Measurements from ENCODE around the gene NANS. TPM values are rescaled to one million over a fixed set of nuclear protein-coding genes. Genes with fewer than 3 reads are reported as not detected.

Gene NANS
- total RNA-seq, 1 donor from 2014 or later = 13.0 TPM

DNA sequence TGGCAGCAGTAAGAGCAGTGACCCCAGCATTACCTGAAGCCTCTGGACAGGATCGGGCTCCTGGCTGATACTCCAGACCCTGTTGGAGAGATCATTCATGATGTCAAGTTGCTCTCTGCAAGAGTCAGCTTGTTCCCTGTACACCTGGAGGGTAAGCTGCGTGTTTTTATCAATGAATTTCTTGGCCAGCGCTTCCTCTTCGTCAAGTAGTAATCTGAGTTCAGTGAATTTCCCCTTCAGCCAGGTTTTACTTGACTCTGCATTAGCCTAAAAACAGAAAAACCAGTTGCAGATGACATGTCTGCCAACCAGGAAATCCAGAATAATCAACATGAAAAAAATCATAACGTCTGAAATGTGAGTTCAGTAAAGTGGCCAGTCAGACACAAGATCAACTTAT, 43.4 kb downstream of the NANS start:
- Histone ChIP-seq H3K4me3 (no peak overlapping the region), H4K20me1 (ENCODE audit: low read depth) (no peaks in the 10 kb centered on the region), H3K9ac (no peak overlapping the region), H3K27ac (no peak overlapping the region), H3K27me3 (no peaks in the 10 kb centered on the region), H3K9me3 (ENCODE audit: low read depth) (no peaks in the 10 kb centered on the region), H3K36me3 (no peaks in the 10 kb centered on the region), H3K4me2 (no peak overlapping the region), H2AFZ (replicated peaks) (no peak overlapping the region), H3F3A (ENCODE audit: low read depth) (peaks cover 11% of the 10 kb centered on the region), H3K79me2 (ENCODE audit: low read depth) (no peaks in the 10 kb centered on the region), H3K4me1 (peaks cover 5% of the 10 kb centered on the region)
- no peaks in the 10 kb centered on the region for H3K9me3 Mint-ChIP-seq
- no peak for DNase-seq (ENCODE audit: low spot score)
- H3K4me1 Mint-ChIP-seq = peaks cover 6% of the 10 kb centered on the region
- H3K36me3 Mint-ChIP-seq = no peaks in the 10 kb centered on the region
- no peak overlapping the region for H3K27ac Mint-ChIP-seq
- H3K27me3 Mint-ChIP-seq (ENCODE audit: insufficient read depth, low read depth) = peaks cover 5% of the 10 kb centered on the region
- no peak overlapping the region for H3K4me3 Mint-ChIP-seq
- no peak for TF ChIP-seq EZH2 (IDR thresholded peaks at IDR 0.05)
- TF ChIP-seq, protein P1, sequence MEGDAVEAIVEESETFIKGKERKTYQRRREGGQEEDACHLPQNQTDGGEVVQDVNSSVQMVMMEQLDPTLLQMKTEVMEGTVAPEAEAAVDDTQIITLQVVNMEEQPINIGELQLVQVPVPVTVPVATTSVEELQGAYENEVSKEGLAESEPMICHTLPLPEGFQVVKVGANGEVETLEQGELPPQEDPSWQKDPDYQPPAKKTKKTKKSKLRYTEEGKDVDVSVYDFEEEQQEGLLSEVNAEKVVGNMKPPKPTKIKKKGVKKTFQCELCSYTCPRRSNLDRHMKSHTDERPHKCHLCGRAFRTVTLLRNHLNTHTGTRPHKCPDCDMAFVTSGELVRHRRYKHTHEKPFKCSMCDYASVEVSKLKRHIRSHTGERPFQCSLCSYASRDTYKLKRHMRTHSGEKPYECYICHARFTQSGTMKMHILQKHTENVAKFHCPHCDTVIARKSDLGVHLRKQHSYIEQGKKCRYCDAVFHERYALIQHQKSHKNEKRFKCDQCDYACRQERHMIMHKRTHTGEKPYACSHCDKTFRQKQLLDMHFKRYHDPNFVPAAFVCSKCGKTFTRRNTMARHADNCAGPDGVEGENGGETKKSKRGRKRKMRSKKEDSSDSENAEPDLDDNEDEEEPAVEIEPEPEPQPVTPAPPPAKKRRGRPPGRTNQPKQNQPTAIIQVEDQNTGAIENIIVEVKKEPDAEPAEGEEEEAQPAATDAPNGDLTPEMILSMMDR (IDR thresholded peaks at IDR 0.05) = no peak
- TF ChIP-seq EZH2phosphoT487 (IDR thresholded peaks at IDR 0.05) = no peak

DNA sequence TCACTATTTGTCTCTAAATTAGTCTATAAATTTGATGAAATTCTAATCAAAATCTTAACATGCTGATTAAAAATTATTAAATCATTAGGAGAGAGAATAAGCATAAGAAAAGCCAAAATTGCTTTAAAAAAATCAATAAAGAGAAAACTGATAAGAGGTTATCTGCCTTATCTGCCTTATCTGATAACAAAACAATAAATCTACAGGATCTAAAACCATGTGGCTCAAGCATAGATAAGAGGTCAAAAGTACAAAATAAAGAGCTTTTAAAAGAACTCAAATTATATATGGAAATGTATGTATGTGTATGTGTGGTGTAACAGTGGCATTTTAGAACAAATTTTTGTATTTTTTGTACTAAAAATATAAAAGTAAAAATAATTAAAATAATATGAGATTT, 43.9 kb downstream of the NANS start:
- Mint-ChIP-seq H3K4me1 (peaks cover 6% of the 10 kb centered on the region), H3K27me3 (ENCODE audit: insufficient read depth, low read depth) (peaks cover 4% of the 10 kb centered on the region), H3K27ac (no peak overlapping the region), H3K9me3 (no peaks in the 10 kb centered on the region), H3K4me3 (no peak overlapping the region), H3K36me3 (no peaks in the 10 kb centered on the region)
- Histone ChIP-seq H3K36me3 (no peaks in the 10 kb centered on the region), H3K27me3 (no peaks in the 10 kb centered on the region), H3K9me3 (ENCODE audit: low read depth) (no peaks in the 10 kb centered on the region), H2AFZ (replicated peaks) (no peak overlapping the region), H3K4me3 (no peak overlapping the region), H3K79me2 (ENCODE audit: low read depth) (no peaks in the 10 kb centered on the region), H3K9ac (no peak overlapping the region), H3K4me2 (no peak overlapping the region), H3K4me1 (peaks cover 5% of the 10 kb centered on the region), H3K27ac (no peak overlapping the region), H3F3A (ENCODE audit: low read depth) (peaks cover 11% of the 10 kb centered on the region), H4K20me1 (ENCODE audit: low read depth) (no peaks in the 10 kb centered on the region)
- TF ChIP-seq, protein P1 (IDR thresholded peaks at IDR 0.05) = no peak
- TF ChIP-seq EZH2 (IDR thresholded peaks at IDR 0.05) (no peak), EZH2phosphoT487 (IDR thresholded peaks at IDR 0.05) (no peak)
- no peak for DNase-seq (ENCODE audit: low spot score)

DNA sequence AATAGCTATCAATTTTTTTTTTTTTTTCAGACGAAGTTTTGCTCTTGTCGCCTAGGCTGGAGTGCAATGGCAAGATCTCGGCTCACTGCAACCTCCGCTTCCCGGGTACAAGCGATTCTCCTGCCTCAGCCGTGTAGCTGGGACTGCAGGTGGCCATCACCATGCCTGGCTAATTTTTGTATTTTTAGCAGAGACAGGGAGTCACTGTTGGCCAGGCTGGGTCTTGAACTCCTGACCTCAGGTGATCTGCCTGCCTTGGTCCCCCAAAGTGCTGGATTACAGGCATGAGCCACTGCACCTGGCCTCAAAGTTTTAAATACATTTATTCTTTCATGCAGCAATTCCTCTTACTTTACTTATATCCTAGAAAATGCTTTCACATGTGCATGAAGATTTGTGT, 44.9 kb downstream of the NANS start:
- TF ChIP-seq, protein P1 (IDR thresholded peaks at IDR 0.05) = no peak
- TF ChIP-seq EZH2phosphoT487 (IDR thresholded peaks at IDR 0.05) = no peak
- TF ChIP-seq EZH2 (IDR thresholded peaks at IDR 0.05) = no peak
- Histone ChIP-seq H3K27me3 (no peaks in the 10 kb centered on the region), H4K20me1 (ENCODE audit: low read depth) (no peaks in the 10 kb centered on the region), H2AFZ (replicated peaks) (no peak overlapping the region), H3K79me2 (ENCODE audit: low read depth) (no peaks in the 10 kb centered on the region), H3K4me3 (no peak overlapping the region), H3K4me2 (no peak overlapping the region), H3F3A (ENCODE audit: low read depth) (peaks cover 11% of the 10 kb centered on the region), H3K9me3 (ENCODE audit: low read depth) (no peaks in the 10 kb centered on the region), H3K27ac (no peak overlapping the region), H3K36me3 (no peaks in the 10 kb centered on the region), H3K9ac (no peak overlapping the region), H3K4me1 (peaks cover 5% of the 10 kb centered on the region)
- Mint-ChIP-seq H3K27ac (no peak overlapping the region), H3K4me3 (no peak overlapping the region), H3K9me3 (no peaks in the 10 kb centered on the region), H3K27me3 (ENCODE audit: insufficient read depth, low read depth) (peaks cover 2% of the 10 kb centered on the region), H3K4me1 (peaks cover 6% of the 10 kb centered on the region), H3K36me3 (no peaks in the 10 kb centered on the region)
- no peak for DNase-seq (ENCODE audit: low spot score)

Measured in neural progenitor cell (in vitro differentiated cells).